SK-N-SH (cell line): ENCODE measurements around the gene UBE2N. TPM values are rescaled to one million over a fixed set of nuclear protein-coding genes. Genes with fewer than 3 reads are reported as not detected.
"Not testable (repeated sequence)": the region's sequence is repeated elsewhere in the genome, so short reads cannot be mapped to it uniquely, and the experiment has no call there.

Source experiments
- CTCF ChIA-PET: fragments of 300-600, 350-600 bp; formaldehyde crosslinking; extraction: SDS; loops from one replicate; lab custom pipeline; 2021; lab: Yijun Ruan, JAX
- POLR2A ChIA-PET: fragments of 350-600 bp; sonication (Branson Sonifier 250); formaldehyde crosslinking; extraction: SDS; loops from one replicate; lab custom pipeline; 2020; ENCODE audit warnings: antibody characterized with exemption, inconsistent platforms; lab: Yijun Ruan, JAX
- DNase-seq: peaks from one replicate; pipeline ENCODE4 v3.0.0; 2012
- H2AFZ ChIP-seq: fragments of 200-600 bp; sonication (generic); 2 replicates; pipeline ENCODE4 v1.8.1; 2016; ENCODE audit warnings: antibody characterized with exemption, mild to moderate bottlenecking, low read depth
- H3F3A ChIP-seq: fragments of 200-600 bp; sonication (generic); replicated peaks from 2 replicates; pipeline ENCODE3; 2016; ENCODE audit warnings: antibody characterized with exemption, mild to moderate bottlenecking; ENCODE audit not compliant: insufficient read depth
- H3K27ac ChIP-seq, 2 experiments: fragments of 200-500 bp in 1 of 2; fragments of 200-600 bp in 1 of 2; sonication (Bioruptor generic) in 1 of 2; sonication (generic), shearing (Covaris generic) in 1 of 2; 2 replicates each; pipeline versions ENCODE4 v1.5.1 to v1.6.1; 2014 to 2016; ENCODE audit warnings: low read depth in 2 of 2, inconsistent platforms in 1 of 2, low read length in 1 of 2, mild to moderate bottlenecking in 1 of 2, mixed read lengths in 1 of 2
- H3K27me3 ChIP-seq: fragments of 200-600 bp; sonication (generic), shearing (Covaris generic); 2 replicates; pipeline ENCODE4 v1.6.1; 2016; ENCODE audit warnings: mixed run types; ENCODE audit not compliant: insufficient read depth
- H3K36me3 ChIP-seq, 2 experiments: fragments of 200-500 bp in 1 of 2; fragments of 200-600 bp in 1 of 2; sonication (Bioruptor generic) in 1 of 2; sonication (generic) in 1 of 2; replicated peaks in 1 of 2; 2 replicates each; pipeline versions ENCODE3 to v1.5.1; 2014 to 2016; ENCODE audit warnings: low read length in 1 of 2, mild to moderate bottlenecking in 1 of 2; ENCODE audit not compliant: insufficient read depth in 2 of 2, control insufficient read depth in 1 of 2
- H3K4me1 ChIP-seq, 2 experiments: fragments of 200-500 bp in 1 of 2; fragments of 200-600 bp in 1 of 2; sonication (Bioruptor generic) in 1 of 2; sonication (generic), shearing (Covaris generic) in 1 of 2; 2 replicates each; pipeline versions ENCODE4 v1.5.1 to v1.6.1; 2014 to 2016; ENCODE audit warnings: low read depth in 1 of 2, low read length in 1 of 2, mixed run types in 1 of 2; ENCODE audit not compliant: insufficient read depth in 2 of 2, control insufficient read depth in 1 of 2
- H3K4me2 ChIP-seq: fragments of 200-600 bp; sonication (generic), shearing (Covaris generic); 2 replicates; pipeline ENCODE4 v1.6.1; 2017; ENCODE audit warnings: mixed run types
- H3K4me3 ChIP-seq, 2 experiments: fragments of 200-500 bp in 1 of 2; fragments of 200-600 bp in 1 of 2; sonication (Bioruptor generic) in 1 of 2; sonication (generic), shearing (Covaris generic) in 1 of 2; 2 replicates each; pipeline versions ENCODE4 v1.5.1 to v1.8.1; 2014 to 2016; ENCODE audit warnings: low read depth in 2 of 2, inconsistent platforms in 1 of 2, low read length in 1 of 2, mild to moderate bottlenecking in 1 of 2, mixed read lengths in 1 of 2, moderate library complexity in 1 of 2
- H3K79me2 ChIP-seq: fragments of 200-600 bp; sonication (generic); 2 replicates; pipeline ENCODE4 v1.8.1; 2017; ENCODE audit warnings: mild to moderate bottlenecking; ENCODE audit not compliant: insufficient read depth
- H3K9ac ChIP-seq: fragments of 200-600 bp; sonication (generic); 2 replicates; pipeline ENCODE4 v1.6.1; 2017; ENCODE audit warnings: mixed run types
- H3K9me2 ChIP-seq: fragments of 200-600 bp; sonication (generic); 2 replicates; pipeline ENCODE4 v1.6.1; 2017; ENCODE audit warnings: mixed run types
- H3K9me3 ChIP-seq: fragments of 200-600 bp; sonication (generic); 2 replicates; pipeline ENCODE4 v1.6.1; 2017; ENCODE audit warnings: mixed run types, mild to moderate bottlenecking, moderate library complexity
- H4K20me1 ChIP-seq: fragments of 200-600 bp; sonication (generic); 2 replicates; pipeline ENCODE4 v1.6.1; 2017; ENCODE audit warnings: mild to moderate bottlenecking, mixed run types; ENCODE audit not compliant: insufficient read depth
- CTCF ChIP-seq: fragments of 200-600 bp; sonication (generic); IDR thresholded peaks from 2 replicates; pipeline ENCODE4 v1.6.1; 2017; ENCODE audit warnings: antibody characterized with exemption, mild to moderate bottlenecking, moderate library complexity
- EP300 ChIP-seq, 2 experiments: IDR thresholded peaks; 2 replicates each; pipeline versions ENCODE4 v1.4.0 to v1.6.1; 2012; ENCODE audit warnings: borderline replicate concordance in 1 of 2, low read depth in 1 of 2, low read length in 1 of 2
- FOSL2 ChIP-seq: IDR thresholded peaks from 2 replicates; pipeline ENCODE4 v1.4.0; 2012; ENCODE audit warnings: low read depth, mild to moderate bottlenecking, moderate library complexity, borderline replicate concordance
- FOXJ3 ChIP-seq: sonication (generic); formaldehyde crosslinking; IDR thresholded peaks from 2 replicates; pipeline ENCODE4 v1.5.1; 2020; ENCODE audit warnings: mild to moderate bottlenecking, missing genetic modification reagents
- GABPA ChIP-seq: IDR thresholded peaks from 2 replicates; pipeline ENCODE4 v1.4.0; 2012; ENCODE audit warnings: low read depth, mild to moderate bottlenecking
- GATA2 ChIP-seq: sonication (generic); formaldehyde crosslinking; IDR thresholded peaks from 2 replicates; pipeline ENCODE4 v1.5.0; 2020; ENCODE audit warnings: mild to moderate bottlenecking, missing genetic modification reagents
- JUND ChIP-seq: IDR thresholded peaks from 2 replicates; pipeline ENCODE4 v1.4.0; 2012
- MEF2A ChIP-seq: IDR thresholded peaks from 2 replicates; pipeline ENCODE4 v1.4.0; 2012; ENCODE audit warnings: low read depth, borderline replicate concordance
- MXI1 ChIP-seq: IDR thresholded peaks from 2 replicates; pipeline ENCODE4 v1.6.1; 2012; ENCODE audit warnings: mild to moderate bottlenecking, low read depth, low read length, improper control_type of control experiment
- NRF1 ChIP-seq: IDR thresholded peaks from 2 replicates; pipeline ENCODE4 v1.6.1; 2012; ENCODE audit warnings: low read depth, mild to moderate bottlenecking, low read length
- RCOR1 ChIP-seq: fragments of 150-350 bp; IDR thresholded peaks from 2 replicates; pipeline ENCODE4 v1.6.1; 2017; ENCODE audit warnings: antibody characterized with exemption, low read length
- REST ChIP-seq: IDR thresholded peaks from 2 replicates; pipeline ENCODE4 v1.6.1; 2012; ENCODE audit warnings: mild to moderate bottlenecking, low read depth, low read length, moderate library complexity
- SMC3 ChIP-seq: IDR thresholded peaks from 2 replicates; pipeline ENCODE4 v1.6.1; 2012; ENCODE audit warnings: low read depth, low read length, improper control_type of control experiment
- TAF1 ChIP-seq: IDR thresholded peaks from 2 replicates; pipeline ENCODE4 v1.6.1; 2012; ENCODE audit warnings: low read depth, mild to moderate bottlenecking, low read length, moderate library complexity, borderline replicate concordance
- TEAD4 ChIP-seq: IDR thresholded peaks from 2 replicates; pipeline ENCODE4 v1.4.0; 2012; ENCODE audit warnings: mild to moderate bottlenecking, borderline replicate concordance; ENCODE audit not compliant: insufficient read depth
- YY1 ChIP-seq: IDR thresholded peaks from 2 replicates; pipeline ENCODE4 v1.4.0; 2012; ENCODE audit warnings: low read depth, mild to moderate bottlenecking
- WGBS: methylation state at CpG from one replicate; pipeline ENCODE4 v1.1.6; 2017; ENCODE audit warnings: low lambda C conversion rate; 5-methylcytosine and 5-hydroxymethylcytosine counted together
- polyA plus RNA-seq, 3 experiments: library from polyadenylated mRNA; depleted of rRNA; stranded (reverse); fragments of >200 nt; gene quantifications; 2 replicates each; pipeline ENCODE4 v1.2.3, GENCODE V29; 2012

The UBE2N gene
- polyA plus RNA-seq, 1 of the 3 experiments (the other 2 are of a cell fraction) = 102 TPM

GRCh38 chr12:93438266-93439050 lies 3.3 kb downstream of the UBE2N start (continued):
- TF ChIP-seq REST = no peak
- TF ChIP-seq GABPA = no peak
- no peak for TF ChIP-seq FOXJ3 (CRISPR knock-in tag)
- TF ChIP-seq SMC3 = no peak
- TF ChIP-seq EP300 (IDR thresholded peaks at IDR 0.05; ENCODE audit: borderline replicate concordance in 1 of 2, low read depth in 1 of 2, low read length in 1 of 2) = no peak
- TF ChIP-seq TEAD4 = no peak
- no peak for TF ChIP-seq YY1
- TF ChIP-seq GATA2 (CRISPR knock-in tag) = no peak
- no peak for TF ChIP-seq MXI1

- DNase-seq = no peak
- Histone ChIP-seq H3K4me1 (peaks cover 7 to 15% of the 10 kb centered on the region in 2 experiments; a peak in 2 of 4 replicates), H3K27me3 (no peaks in the 10 kb centered on the region), H4K20me1 (peaks cover 97% of the 10 kb centered on the region), H3K36me3 (no peaks in the 10 kb centered on the region), H3K4me3 (no peak overlapping the region), H3K9me3 (no peaks in the 10 kb centered on the region), H3K79me2 (peaks cover 100% of the 10 kb centered on the region), H3K27ac (peak overlapping the region in 1 of 2 experiments; percentile 37; a peak in 2 of 4 replicates), H3K9ac (no peak overlapping the region; the same call in 1 of the 2 replicates), H2AFZ (no peak overlapping the region), H3F3A (peaks cover 18% of the 10 kb centered on the region), H3K9me2 (no peaks in the 10 kb centered on the region), H3K4me2 (peak overlapping the region; percentile 5; the same call in 1 of the 2 replicates)
- CTCF ChIA-PET = interaction anchor here (0.6 to 1.8 kb wide), 5 partner anchors 11 to 668 kb away, joined by 3 to 12 read pairs (median 3); no protein-coding TSS in a partner anchor
- 86% methylated on average over 5 of the region's 5 CpGs for whole genome bisulfite sequencing
- POLR2A ChIA-PET = no interaction called here
- no peak for TF ChIP-seq CTCF
- no peak for TF ChIP-seq RCOR1
- no peak for TF ChIP-seq FOSL2
- TF ChIP-seq JUND = no peak
- no peak for TF ChIP-seq NRF1
- TF ChIP-seq TAF1 = no peak
- TF ChIP-seq MEF2A = no peak
- no peak for TF ChIP-seq MXI1
- TF ChIP-seq TEAD4 = no peak
Observed at GRCh38 chr12:93434256-93434865, 7.4 kb downstream of the UBE2N start.

GRCh38 chr12:93432031-93432430 lies 9.7 kb downstream of the UBE2N start:
- peaks cover 97% of the 10 kb centered on the region for H4K20me1 ChIP-seq
- CTCF ChIA-PET = interaction anchor here (1.3 kb wide), 1 partner anchor 12 kb away, joined by 10 read pairs; no protein-coding TSS in a partner anchor
- not testable (repeated sequence) for H3K27ac ChIP-seq

More at GRCh38 chr12:93432031-93432430, 9.7 kb downstream of the UBE2N start:
- Histone ChIP-seq H3K4me1 (peaks cover 0 to 20% of the 10 kb centered on the region in 2 experiments; a peak in 2 of 4 replicates), H3K79me2 (peaks cover 100% of the 10 kb centered on the region), H3F3A (peaks cover 23% of the 10 kb centered on the region)
- not testable (repeated sequence) for H2AFZ ChIP-seq, H3K9me3 ChIP-seq, H3K4me2 ChIP-seq, DNase-seq, H3K27me3 ChIP-seq, H3K4me3 ChIP-seq, H3K9ac ChIP-seq, H3K9me2 ChIP-seq, H3K36me3 ChIP-seq
- 95% methylated on average over 5 of the region's 6 CpGs for WGBS
- POLR2A ChIA-PET = interaction anchor here (1.3 kb wide), 1 partner anchor 12 kb away, joined by 10 read pairs; no protein-coding TSS in a partner anchor
